Measurements from ENCODE around the gene DIPK1C. TPM values are rescaled to one million over a fixed set of nuclear protein-coding genes. Genes with fewer than 3 reads are reported as not detected.

The DIPK1C gene
- not detected in 2 replicates for polyA plus RNA-seq (2011; rRNA removed)
- polyA plus RNA-seq (2012; cell fraction: cytosol; rRNA removed): not detected in 2 replicates
- not detected in 2 replicates for polyA plus RNA-seq (2012; cell fraction: nucleus; rRNA removed)
- polyA plus RNA-seq (2017; fragmentation: RNase III; extraction: RNeasy Plus Mini Kit Qiagen cat#74134 plus additional on column Dnase treatment): not detected in 3 replicates
- polyA minus RNA-seq (2011; rRNA and poly(A)+ RNA removed): not detected in 2 replicates

- Histone ChIP-seq H3K27ac (no peak within 1 kb of the TSS), H3K4me2 (peak within 1 kb of the TSS; percentile 76), H3K4me1 (0 out of 3 replicates have a peak, but pooled peaks cover 4% of the 10 kb centered on the region), H3K4me3 (peak within 1 kb of the TSS; percentile 37), H3K9me3 (no peaks in the 10 kb centered on the region)
- 13% methylated on average over 12 of the region's 76 CpGs for WGBS (ENCODE audit: missing lambda C conversion rate)
- ChIA-PET CTCF (no interaction called here), POLR2A (no interaction called here)
- ATAC-seq (peak; percentile 41 to 51; a peak in 3 of 6 replicates), FAIRE-seq (no peak), DNase-seq (ENCODE audit: low read depth in 1 of 2, low spot score in 1 of 2) (peak in 1 of 2 experiments; percentile 7)
- TF ChIP-seq, protein P1, sequence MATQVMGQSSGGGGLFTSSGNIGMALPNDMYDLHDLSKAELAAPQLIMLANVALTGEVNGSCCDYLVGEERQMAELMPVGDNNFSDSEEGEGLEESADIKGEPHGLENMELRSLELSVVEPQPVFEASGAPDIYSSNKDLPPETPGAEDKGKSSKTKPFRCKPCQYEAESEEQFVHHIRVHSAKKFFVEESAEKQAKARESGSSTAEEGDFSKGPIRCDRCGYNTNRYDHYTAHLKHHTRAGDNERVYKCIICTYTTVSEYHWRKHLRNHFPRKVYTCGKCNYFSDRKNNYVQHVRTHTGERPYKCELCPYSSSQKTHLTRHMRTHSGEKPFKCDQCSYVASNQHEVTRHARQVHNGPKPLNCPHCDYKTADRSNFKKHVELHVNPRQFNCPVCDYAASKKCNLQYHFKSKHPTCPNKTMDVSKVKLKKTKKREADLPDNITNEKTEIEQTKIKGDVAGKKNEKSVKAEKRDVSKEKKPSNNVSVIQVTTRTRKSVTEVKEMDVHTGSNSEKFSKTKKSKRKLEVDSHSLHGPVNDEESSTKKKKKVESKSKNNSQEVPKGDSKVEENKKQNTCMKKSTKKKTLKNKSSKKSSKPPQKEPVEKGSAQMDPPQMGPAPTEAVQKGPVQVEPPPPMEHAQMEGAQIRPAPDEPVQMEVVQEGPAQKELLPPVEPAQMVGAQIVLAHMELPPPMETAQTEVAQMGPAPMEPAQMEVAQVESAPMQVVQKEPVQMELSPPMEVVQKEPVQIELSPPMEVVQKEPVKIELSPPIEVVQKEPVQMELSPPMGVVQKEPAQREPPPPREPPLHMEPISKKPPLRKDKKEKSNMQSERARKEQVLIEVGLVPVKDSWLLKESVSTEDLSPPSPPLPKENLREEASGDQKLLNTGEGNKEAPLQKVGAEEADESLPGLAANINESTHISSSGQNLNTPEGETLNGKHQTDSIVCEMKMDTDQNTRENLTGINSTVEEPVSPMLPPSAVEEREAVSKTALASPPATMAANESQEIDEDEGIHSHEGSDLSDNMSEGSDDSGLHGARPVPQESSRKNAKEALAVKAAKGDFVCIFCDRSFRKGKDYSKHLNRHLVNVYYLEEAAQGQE (IDR thresholded peaks at IDR 0.05): no peak
- no peak for TF ChIP-seq MAZ (IDR thresholded peaks at IDR 0.05; ENCODE audit: borderline replicate concordance, low read depth, low read length)
- TF ChIP-seq CEBPB (IDR thresholded peaks at IDR 0.05): no peak
- no peak for TF ChIP-seq FOSL2 (IDR thresholded peaks at IDR 0.05)
- no peak for TF ChIP-seq FOSL2 (CRISPR knock-in tag; IDR thresholded peaks at IDR 0.05)
- TF ChIP-seq POLR2AphosphoS2 (conservative IDR thresholded peaks at IDR 0.05; ENCODE audit: low read length): no peak
- TF ChIP-seq SREBF2 (IDR thresholded peaks at IDR 0.05): no peak
- no peak for TF ChIP-seq HOXB13 (CRISPR knock-in tag; IDR thresholded peaks at IDR 0.05; ENCODE audit: low read depth)
- no peak for TF ChIP-seq KDM1A (IDR thresholded peaks at IDR 0.05; ENCODE audit: low read depth)
- no peak for TF ChIP-seq ZFP36 (IDR thresholded peaks at IDR 0.05; ENCODE audit: borderline replicate concordance, partially characterized antibody)
- TF ChIP-seq HEYL (CRISPR knock-in tag; IDR thresholded peaks at IDR 0.05): no peak
- TF ChIP-seq RNF2 (IDR thresholded peaks at IDR 0.05; ENCODE audit: borderline replicate concordance, low read depth): no peak
- TF ChIP-seq BCL3 (IDR thresholded peaks at IDR 0.05): no peak
- TF ChIP-seq KDM5A (IDR thresholded peaks at IDR 0.05): no peak
- TF ChIP-seq, protein P2, sequence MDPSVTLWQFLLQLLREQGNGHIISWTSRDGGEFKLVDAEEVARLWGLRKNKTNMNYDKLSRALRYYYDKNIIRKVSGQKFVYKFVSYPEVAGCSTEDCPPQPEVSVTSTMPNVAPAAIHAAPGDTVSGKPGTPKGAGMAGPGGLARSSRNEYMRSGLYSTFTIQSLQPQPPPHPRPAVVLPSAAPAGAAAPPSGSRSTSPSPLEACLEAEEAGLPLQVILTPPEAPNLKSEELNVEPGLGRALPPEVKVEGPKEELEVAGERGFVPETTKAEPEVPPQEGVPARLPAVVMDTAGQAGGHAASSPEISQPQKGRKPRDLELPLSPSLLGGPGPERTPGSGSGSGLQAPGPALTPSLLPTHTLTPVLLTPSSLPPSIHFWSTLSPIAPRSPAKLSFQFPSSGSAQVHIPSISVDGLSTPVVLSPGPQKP (IDR thresholded peaks at IDR 0.05; ENCODE audit: low read depth, low read length): no peak
- TF ChIP-seq RARB (CRISPR knock-in tag; IDR thresholded peaks at IDR 0.05): no peak
- no peak for TF ChIP-seq ZC3H11A (IDR thresholded peaks at IDR 0.05)
- TF ChIP-seq EP300 (IDR thresholded peaks at IDR 0.05): no peak
- TF ChIP-seq, protein P3, sequence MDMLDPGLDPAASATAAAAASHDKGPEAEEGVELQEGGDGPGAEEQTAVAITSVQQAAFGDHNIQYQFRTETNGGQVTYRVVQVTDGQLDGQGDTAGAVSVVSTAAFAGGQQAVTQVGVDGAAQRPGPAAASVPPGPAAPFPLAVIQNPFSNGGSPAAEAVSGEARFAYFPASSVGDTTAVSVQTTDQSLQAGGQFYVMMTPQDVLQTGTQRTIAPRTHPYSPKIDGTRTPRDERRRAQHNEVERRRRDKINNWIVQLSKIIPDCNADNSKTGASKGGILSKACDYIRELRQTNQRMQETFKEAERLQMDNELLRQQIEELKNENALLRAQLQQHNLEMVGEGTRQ (IDR thresholded peaks at IDR 0.05): no peak
Observed at GRCh38 chr18:74457043-74457724, at the start of gene DIPK1C. TSS of gene DIPK1C (minus strand) at chr18:74457308. CDS start at chr18:74457259, 49 bp downstream.
